Gastrocnemius medialis (tissue), 4 donors: ENCODE measurements around the gene CD3D. TPM values are rescaled to one million over a fixed set of nuclear protein-coding genes. Genes with fewer than 3 reads are reported as not detected.
A peak's percentile ranks its signal among the peaks of the same experiment; 100 is the strongest.

ENCODE experiments used
- ATAC-seq, 2 donors: fragments of 150-250 bp; one replicate each; pipeline ENCODE4 v1.9.1; 2016
- DNase-seq, 2 donors: peaks; one replicate each; pipeline ENCODE4 v3.0.0-alpha.2; 2019
- H3K27ac ChIP-seq, 4 donors: fragments of 200-600 bp; sonication (generic); 1 replicate in 1 of 4; 2 replicates in 3 of 4; pipeline ENCODE4 v1.5.1; 2016 to 2018; ENCODE audit warnings: mild to moderate bottlenecking in 2 of 4, moderate library complexity in 1 of 4
- H3K27me3 ChIP-seq, 3 donors: fragments of 200-600 bp; sonication (generic) in 2 of 3; 1 replicate in 1 of 3; 2 replicates in 2 of 3; pipeline versions ENCODE4 v1.5.1 to v1.6.0; 2016 to 2019; ENCODE audit warnings: mild to moderate bottlenecking in 1 of 3, moderate library complexity in 1 of 3
- H3K36me3 ChIP-seq, 2 donors: fragments of 200-600 bp; sonication (generic) in 1 of 2; one replicate each; pipeline ENCODE4 v1.5.1; 2017 to 2018
- H3K4me1 ChIP-seq, 2 donors: fragments of 200-600 bp; sonication (generic) in 1 of 2; one replicate each; pipeline ENCODE4 v1.5.1; 2016 to 2017; ENCODE audit warnings: mild to moderate bottlenecking in 2 of 2
- H3K4me3 ChIP-seq, 4 donors: fragments of 200-600 bp; sonication (generic) in 3 of 4; 1 replicate in 1 of 4; 2 replicates in 3 of 4; pipeline ENCODE4 v1.5.1; 2016 to 2019; ENCODE audit warnings: mild to moderate bottlenecking in 2 of 4
- H3K9me3 ChIP-seq, 3 donors: fragments of 200-600 bp; sonication (generic) in 2 of 3; 1 replicate in 1 of 3; 2 replicates in 2 of 3; pipeline ENCODE4 v1.5.1; 2016 to 2019
- CTCF ChIP-seq, 5 experiments: fragments of 450-650 bp in 3 of 5; fragments of 200-600 bp in 2 of 5; sonication (generic) in 2 of 5; IDR thresholded peaks in 4 of 5; conservative IDR thresholded peaks in 1 of 5; 1 replicate in 4 of 5; 2 replicates in 1 of 5; pipeline ENCODE4 v1.5.1; 2016 to 2019; ENCODE audit warnings: antibody characterized with exemption in 5 of 5, mild to moderate bottlenecking in 3 of 5, moderate library complexity in 3 of 5
- POLR2A ChIP-seq, 2 donors: fragments of 450-650 bp; IDR thresholded peaks; one replicate each; pipeline ENCODE4 v1.6.1; 2017; ENCODE audit warnings: antibody characterized with exemption in 2 of 2, mild to moderate bottlenecking in 2 of 2, moderate library complexity in 2 of 2
- in situ Hi-C, 4 donors: fragments of 200-750 bp; cut with MboI; loops; one replicate each; pipeline versions ENCODE4 v1.15.0 to v1.8.0; 2017; ENCODE audit warnings: low sequenced_read_pairs in 4 of 4
- intact Hi-C: fragments of 100-400 bp; cut with DNase I; formaldehyde crosslinking; loops from one replicate; pipeline ENCODE4 v1.15.1; 2023; ENCODE audit warnings: low total_unique reads
- total RNA-seq, 4 donors: library from RNA; depleted of rRNA; stranded (reverse); fragments of >200 nt; gene quantifications; one replicate each; pipeline versions ENCODE4 v1.1.0 to v1.2.3, GENCODE V29; 2016

The CD3D gene
- 1 to 10 TPM in 1 of 4 donors, under 1 TPM in 2, not detected in 1; 0.35 to 3.0 (median 0.46) TPM for total RNA-seq

GRCh38 chr11:118342503-118343161 lies at the start of gene CD3D:
Gene CD3D (minus strand): TSS chr11:118342705. CDS start chr11:118342607, 98 bp downstream.
- DNase-seq, result no peak
- in situ Hi-C loops, result loop anchor here in 1 of 4 donors (10.0 kb wide), 1 partner anchor 148 kb away; no protein-coding TSS in a partner anchor
- no peaks in the 10 kb centered on the region for H3K9me3 ChIP-seq
- intact Hi-C loops, result no loop called here
- H3K4me3 ChIP-seq, result no peak within 1 kb of the TSS
- no peak within 1 kb of the TSS for H3K27ac ChIP-seq
- H3K4me1 ChIP-seq, result no peaks in the 10 kb centered on the region
- TF ChIP-seq CTCF (IDR thresholded peaks at IDR 0.05 in 4 of 5, conservative IDR thresholded peaks at IDR 0.05 in 1 of 5), result no peak
- TF ChIP-seq POLR2A (IDR thresholded peaks at IDR 0.05), result no peak
- no peaks in the 10 kb centered on the region for H3K36me3 ChIP-seq
- ATAC-seq, result no peak
- no peaks in the 10 kb centered on the region for H3K27me3 ChIP-seq

- DNase-seq, result no peak
- H3K36me3 ChIP-seq, result peaks cover 12 to 94% of the 10 kb centered on the region in 2 donors
- intact Hi-C loops, result no loop called here
- H3K9me3 ChIP-seq, result no peaks in the 10 kb centered on the region
- in situ Hi-C loops, result loop anchor here in 2 of 4 donors (25.0 kb wide), 2 partner anchors 104 to 379 kb away; no protein-coding TSS in a partner anchor
- ATAC-seq, result no peak
- TF ChIP-seq CTCF (IDR thresholded peaks at IDR 0.05 in 4 of 5, conservative IDR thresholded peaks at IDR 0.05 in 1 of 5) (no peak), POLR2A (IDR thresholded peaks at IDR 0.05) (no peak)
- no peak overlapping the region for H3K27ac ChIP-seq
- no peaks in the 10 kb centered on the region for H3K27me3 ChIP-seq
- H3K4me1 ChIP-seq, result peaks cover 17 to 21% of the 10 kb centered on the region in 2 donors
- H3K4me3 ChIP-seq, result no peak overlapping the region
Observed at GRCh38 chr11:118383657-118384056, 41.2 kb upstream of the CD3D start.

- intact Hi-C loops, result no loop called here
- H3K4me3 ChIP-seq, result no peak overlapping the region
- peaks cover 17 to 21% of the 10 kb centered on the region in 2 donors for H3K4me1 ChIP-seq
- H3K36me3 ChIP-seq, result peaks cover 12 to 94% of the 10 kb centered on the region in 2 donors
- no peak for DNase-seq
- no peak for TF ChIP-seq POLR2A (IDR thresholded peaks at IDR 0.05)
- TF ChIP-seq CTCF (IDR thresholded peaks at IDR 0.05 in 4 of 5, conservative IDR thresholded peaks at IDR 0.05 in 1 of 5), result no peak
- no peak for ATAC-seq
- no peaks in the 10 kb centered on the region for H3K9me3 ChIP-seq
- no peak overlapping the region for H3K27ac ChIP-seq
- in situ Hi-C loops, result loop anchor here in 2 of 4 donors (25.0 kb wide), 2 partner anchors 104 to 379 kb away; no protein-coding TSS in a partner anchor
- no peaks in the 10 kb centered on the region for H3K27me3 ChIP-seq
Observed at GRCh38 chr11:118382954-118383353, 40.4 kb upstream of the CD3D start.

GRCh38 chr11:118380571-118380970 lies 38.1 kb upstream of the CD3D start:
- DNase-seq, result peak; percentile 31 to 61
- TF ChIP-seq POLR2A (IDR thresholded peaks at IDR 0.05) (no peak), CTCF (IDR thresholded peaks at IDR 0.05 in 4 of 5, conservative IDR thresholded peaks at IDR 0.05 in 1 of 5) (no peak)
- in situ Hi-C loops (loop anchor here in 2 of 4 donors (25.0 kb wide), 2 partner anchors 107 to 382 kb away; no protein-coding TSS in a partner anchor), intact Hi-C loops (no loop called here)
- peak; percentile 89 to 99 for ATAC-seq
- no peaks in the 10 kb centered on the region for H3K27me3 ChIP-seq
- no peaks in the 10 kb centered on the region for H3K9me3 ChIP-seq
- peaks cover 17 to 21% of the 10 kb centered on the region in 2 donors for H3K4me1 ChIP-seq
- H3K4me3 ChIP-seq, result no peak overlapping the region
- H3K27ac ChIP-seq, result peak overlapping the region; percentile 67 to 79 (median 77)
- peaks cover 10 to 93% of the 10 kb centered on the region in 2 donors for H3K36me3 ChIP-seq
